ENCODE results near the gene EPHA2. TPM values are rescaled to one million over a fixed set of nuclear protein-coding genes. Genes with fewer than 3 reads are reported as not detected.

EPHA2 gene
- total and polyA plus RNA-seq, 2 donors (not counting 3 experiments of a cell fraction or from before 2014, with no cell fraction given) = 141 to 147 TPM

DNA sequence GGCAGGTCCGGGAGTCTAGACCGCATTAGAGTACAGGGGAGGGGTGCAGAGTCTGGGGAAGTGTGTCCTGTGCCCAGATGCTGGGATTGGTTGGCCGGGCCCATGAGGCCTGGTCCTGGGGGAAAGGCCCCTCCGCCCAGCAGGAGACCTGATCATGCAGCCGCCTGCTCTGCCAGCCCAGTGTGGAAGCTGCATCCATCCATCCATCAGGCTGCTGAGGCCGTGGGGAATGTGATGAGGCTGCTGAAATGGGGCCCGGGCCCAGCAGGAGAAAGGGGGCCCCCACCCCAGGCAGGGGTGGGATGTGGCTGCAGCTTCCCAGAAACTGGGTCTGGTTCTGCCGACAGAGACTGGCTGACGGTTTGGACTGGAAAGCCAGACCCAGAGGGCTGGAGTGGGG is 37.2 kb downstream of the EPHA2 start:
- H3K9ac ChIP-seq (replicated peaks; ENCODE audit: extremely low read depth, insufficient read depth, low read length) = no peak overlapping the region
- H3K4me1 ChIP-seq (ENCODE audit: control insufficient read depth, extremely low read depth, insufficient read depth, low read length) = no peaks in the 10 kb centered on the region
- H3K27ac ChIP-seq (ENCODE audit: insufficient read depth, low read depth, low read length) = no peak overlapping the region
- no peaks in the 10 kb centered on the region for H3K27me3 ChIP-seq (ENCODE audit: control insufficient read depth in 2 of 2, insufficient read depth in 2 of 2, low read length in 2 of 2)
- TF ChIP-seq FOS (IDR thresholded peaks at IDR 0.05; ENCODE audit: borderline replicate concordance, insufficient read depth, low read length) (no peak), POLR2AphosphoS5 (IDR thresholded peaks at IDR 0.05; ENCODE audit: insufficient read depth, low read depth, low read length) (no peak), MYC (IDR thresholded peaks at IDR 0.05; ENCODE audit: low read depth, low read length) (no peak), GATA2 (IDR thresholded peaks at IDR 0.05; ENCODE audit: insufficient read depth, insufficient read length, low read depth, low read length) (no peak), JUN (IDR thresholded peaks at IDR 0.05; ENCODE audit: borderline replicate concordance, insufficient read depth, insufficient read length, low read depth) (no peak), EZH2 (IDR thresholded peaks at IDR 0.05; ENCODE audit: borderline replicate concordance, low read depth, low read length, severe bottlenecking) (no peak), POLR2A (IDR thresholded peaks at IDR 0.05; ENCODE audit: low read depth, low read length) (no peak)
- TF ChIP-seq, protein P1, sequence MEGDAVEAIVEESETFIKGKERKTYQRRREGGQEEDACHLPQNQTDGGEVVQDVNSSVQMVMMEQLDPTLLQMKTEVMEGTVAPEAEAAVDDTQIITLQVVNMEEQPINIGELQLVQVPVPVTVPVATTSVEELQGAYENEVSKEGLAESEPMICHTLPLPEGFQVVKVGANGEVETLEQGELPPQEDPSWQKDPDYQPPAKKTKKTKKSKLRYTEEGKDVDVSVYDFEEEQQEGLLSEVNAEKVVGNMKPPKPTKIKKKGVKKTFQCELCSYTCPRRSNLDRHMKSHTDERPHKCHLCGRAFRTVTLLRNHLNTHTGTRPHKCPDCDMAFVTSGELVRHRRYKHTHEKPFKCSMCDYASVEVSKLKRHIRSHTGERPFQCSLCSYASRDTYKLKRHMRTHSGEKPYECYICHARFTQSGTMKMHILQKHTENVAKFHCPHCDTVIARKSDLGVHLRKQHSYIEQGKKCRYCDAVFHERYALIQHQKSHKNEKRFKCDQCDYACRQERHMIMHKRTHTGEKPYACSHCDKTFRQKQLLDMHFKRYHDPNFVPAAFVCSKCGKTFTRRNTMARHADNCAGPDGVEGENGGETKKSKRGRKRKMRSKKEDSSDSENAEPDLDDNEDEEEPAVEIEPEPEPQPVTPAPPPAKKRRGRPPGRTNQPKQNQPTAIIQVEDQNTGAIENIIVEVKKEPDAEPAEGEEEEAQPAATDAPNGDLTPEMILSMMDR (IDR thresholded peaks at IDR 0.05; ENCODE audit: extremely low read depth in 1 of 2, insufficient read depth in 1 of 2, low read depth in 1 of 2, low read length in 2 of 2) = no peak
- TF ChIP-seq, protein P2, sequence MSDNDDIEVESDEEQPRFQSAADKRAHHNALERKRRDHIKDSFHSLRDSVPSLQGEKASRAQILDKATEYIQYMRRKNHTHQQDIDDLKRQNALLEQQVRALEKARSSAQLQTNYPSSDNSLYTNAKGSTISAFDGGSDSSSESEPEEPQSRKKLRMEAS (IDR thresholded peaks at IDR 0.05; ENCODE audit: insufficient read depth, insufficient read length) = no peak
- DNase-seq (ENCODE audit: low read depth, low spot score) (no peak), FAIRE-seq (no peak)
- intact Hi-C loops (cut with micrococcal nuclease) (no loop called here), dilution Hi-C loops (cut with MboI; ENCODE audit: extremely low pct_ligation_motif_present, low sequenced_read_pairs) (no loop called here)
- H4K20me1 ChIP-seq (replicated peaks; ENCODE audit: control insufficient read depth, extremely low read depth, insufficient read depth, low read length) = no peaks in the 10 kb centered on the region
- no peaks in the 10 kb centered on the region for H3K9me3 ChIP-seq (replicated peaks; ENCODE audit: control insufficient read depth, insufficient read depth, low read length)
- no peaks in the 10 kb centered on the region for H3K9me1 ChIP-seq (replicated peaks; ENCODE audit: control insufficient read depth, extremely low read depth, insufficient read depth, low read length)
- no peak overlapping the region for H2AFZ ChIP-seq (ENCODE audit: low read depth, low read length)
- no peak overlapping the region for H3K4me3 ChIP-seq (replicated peaks in 1 of 3; ENCODE audit: insufficient read depth in 1 of 3, low read depth in 1 of 3, low read length in 3 of 3)
- ChIA-PET POLR2A (no interaction called here), CTCF (interaction anchor here (0.6 to 2.1 kb wide), 2 partner anchors 26 to 36 kb away, joined by 3 to 13 read pairs; no protein-coding TSS in a partner anchor)
- no TSS peak for BruUV-seq (replicated peaks)
- H3K4me2 ChIP-seq (ENCODE audit: insufficient read depth, low read length) = no peak overlapping the region
- peaks cover 2 to 11% of the 10 kb centered on the region in 2 experiments for H3K36me3 ChIP-seq (ENCODE audit: control insufficient read depth in 2 of 2, extremely low read depth in 1 of 2, insufficient read depth in 2 of 2, low read length in 2 of 2)
- no peaks in the 10 kb centered on the region for H3K79me2 ChIP-seq (ENCODE audit: control insufficient read depth, insufficient read depth, low read length)

Measured in endothelial cell of umbilical vein (primary cell).